NCI-H128 (cell line): ENCODE data around the gene MRPL23.

Experiments used
- DNase-seq: peaks from one replicate; lab custom pipeline; 2025; ENCODE audit not compliant: unreplicated experiment; lab: John Stamatoyannopoulos, UW

The MRPL23 gene

GRCh38 chr11:1952806-1953482 lies 5.8 kb downstream of the MRPL23 start:
- no peak for DNase-seq

DNA sequence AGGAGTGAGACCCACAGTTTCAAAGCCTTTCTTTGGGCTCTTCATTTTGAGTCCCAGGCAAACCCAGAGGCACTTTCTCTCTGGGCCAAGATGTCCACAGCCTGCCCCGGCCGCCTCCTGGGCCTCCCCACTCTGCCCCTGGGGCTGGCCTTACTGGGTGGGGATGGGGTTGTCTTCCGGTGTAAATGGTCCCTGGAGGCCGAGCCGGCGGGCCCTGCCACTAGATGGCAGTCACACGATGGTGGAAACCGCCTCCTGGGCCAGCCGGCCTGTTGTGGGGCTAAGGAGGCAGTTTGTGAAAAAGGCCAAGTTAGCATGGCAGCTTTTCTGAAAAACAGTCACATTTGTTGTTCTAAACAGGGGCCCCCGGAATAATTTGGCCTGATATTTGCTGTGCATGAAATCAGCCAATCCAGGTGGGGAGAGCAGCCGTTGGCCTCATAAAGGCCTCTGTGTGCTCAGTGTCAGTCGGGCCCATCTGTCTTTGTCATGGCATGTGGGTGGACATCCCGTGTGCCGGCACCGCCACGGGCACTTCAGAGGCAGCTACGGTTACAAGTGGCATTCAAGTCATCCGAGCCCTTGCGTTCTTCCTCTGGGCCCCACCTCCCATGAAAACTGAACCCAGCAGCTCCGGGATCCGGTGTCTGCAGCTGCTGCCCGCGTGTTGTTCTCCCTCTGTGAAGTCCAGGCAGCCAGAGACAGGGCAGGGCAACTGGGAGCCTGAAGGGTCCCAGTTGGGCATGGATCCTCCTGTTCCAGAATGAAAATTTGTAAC lies 6.5 kb downstream of the MRPL23 start:
- DNase-seq, result no peak

DNA sequence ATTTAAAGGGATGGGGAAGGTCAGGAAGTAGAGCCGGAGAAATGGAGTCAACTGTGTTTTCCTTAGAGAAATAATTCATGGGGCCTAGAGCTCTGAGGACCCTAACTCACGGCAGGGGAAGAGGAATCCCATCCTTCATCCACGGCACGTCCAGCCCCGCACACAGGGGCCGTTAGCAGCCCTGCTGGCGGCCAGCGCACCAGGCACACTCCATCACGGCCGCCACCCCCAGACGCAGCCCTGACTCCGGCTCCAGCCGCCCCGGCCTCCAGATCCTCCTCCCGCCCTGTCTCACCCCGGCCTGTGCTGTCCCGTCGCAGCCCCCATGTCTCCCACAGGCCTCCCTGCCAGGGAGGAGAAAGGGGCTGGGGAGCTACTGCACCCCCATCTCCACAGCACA lies 11.2 kb downstream of the MRPL23 start:
- no peak for DNase-seq

DNA sequence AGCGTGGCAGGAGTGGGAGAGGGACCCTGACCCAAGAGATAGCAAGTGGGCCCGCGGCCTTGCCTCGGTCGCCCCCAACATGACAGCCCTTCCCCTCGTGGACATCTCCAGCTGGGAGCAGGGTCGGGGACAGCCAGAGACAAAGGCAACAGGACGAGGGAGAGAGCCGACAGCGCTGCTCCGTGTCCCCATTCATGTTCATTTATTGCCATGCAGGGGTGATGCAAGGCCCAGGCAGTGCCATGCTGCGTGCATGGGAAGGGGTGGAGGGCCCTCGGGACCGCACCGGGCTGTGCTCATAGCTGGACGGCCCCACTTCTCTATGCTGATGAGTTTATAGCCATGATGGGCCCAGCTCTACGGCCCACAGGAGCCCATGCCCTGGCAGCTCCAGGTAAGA lies 12.7 kb downstream of the MRPL23 start:
- no peak for DNase-seq

GRCh38 chr11:1963864-1964263 lies 16.7 kb downstream of the MRPL23 start:
- no peak for DNase-seq

DNA sequence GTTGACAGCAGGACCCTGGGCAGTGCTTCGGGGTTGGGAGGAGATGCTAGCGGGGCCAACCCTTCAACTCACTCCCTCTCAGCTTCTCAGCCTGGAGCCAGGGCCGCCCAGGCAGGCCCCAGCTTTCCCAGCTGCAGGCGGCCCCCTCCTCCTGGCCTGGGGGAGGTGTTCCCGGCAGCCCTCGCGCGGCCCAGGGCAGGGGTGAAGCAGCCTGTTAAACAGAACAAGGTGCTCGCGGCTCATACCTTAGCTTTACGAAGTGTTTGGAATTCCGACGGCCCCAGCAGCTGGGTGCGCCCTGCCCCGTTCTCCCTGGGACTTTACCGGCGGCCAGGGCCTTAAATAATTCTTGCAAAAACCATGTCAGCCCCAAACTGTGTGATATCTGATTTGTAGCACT lies 17.2 kb downstream of the MRPL23 start:
- no peak for DNase-seq

DNA sequence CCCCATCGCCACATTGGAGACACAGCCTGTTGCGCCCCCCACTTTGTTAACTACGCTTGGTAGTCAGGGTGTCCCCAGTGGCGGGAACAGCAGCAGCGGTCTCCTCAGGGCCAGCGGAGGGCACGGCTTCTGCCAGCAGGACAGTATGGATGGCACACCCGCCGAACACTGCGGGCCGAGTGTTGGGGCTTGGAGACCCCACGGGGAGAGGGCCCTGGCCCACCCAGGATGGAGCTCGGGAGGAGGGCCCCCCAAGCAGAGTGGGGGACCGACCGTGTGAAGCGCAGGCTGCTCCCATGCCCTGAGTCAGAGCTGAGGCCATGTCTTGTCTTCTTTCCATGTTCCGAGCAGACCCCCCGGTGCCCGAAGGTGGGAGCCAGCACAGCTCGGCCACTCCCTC lies 17.8 kb downstream of the MRPL23 start:
- no peak for DNase-seq

DNA sequence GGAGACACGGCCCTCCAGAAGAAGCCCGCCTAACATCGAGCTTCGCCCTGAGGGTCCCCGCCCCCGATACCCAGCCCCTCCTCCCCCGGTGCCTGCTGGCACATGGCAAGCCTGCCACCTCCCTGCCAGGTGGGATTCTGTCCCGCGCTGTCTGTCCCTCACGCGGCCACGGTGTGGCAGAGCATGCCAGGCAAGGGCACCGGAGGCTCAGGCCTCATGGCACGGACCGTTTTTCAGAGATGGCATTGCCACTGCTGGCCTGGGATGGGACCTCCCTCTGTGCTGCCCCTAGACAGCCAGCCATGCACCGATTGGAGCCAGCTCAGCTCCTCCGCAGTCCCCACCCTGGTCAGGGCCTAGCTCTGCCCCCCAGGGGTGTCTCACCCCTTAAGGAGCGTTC lies 19.4 kb downstream of the MRPL23 start:
- DNase-seq, result no peak

DNA sequence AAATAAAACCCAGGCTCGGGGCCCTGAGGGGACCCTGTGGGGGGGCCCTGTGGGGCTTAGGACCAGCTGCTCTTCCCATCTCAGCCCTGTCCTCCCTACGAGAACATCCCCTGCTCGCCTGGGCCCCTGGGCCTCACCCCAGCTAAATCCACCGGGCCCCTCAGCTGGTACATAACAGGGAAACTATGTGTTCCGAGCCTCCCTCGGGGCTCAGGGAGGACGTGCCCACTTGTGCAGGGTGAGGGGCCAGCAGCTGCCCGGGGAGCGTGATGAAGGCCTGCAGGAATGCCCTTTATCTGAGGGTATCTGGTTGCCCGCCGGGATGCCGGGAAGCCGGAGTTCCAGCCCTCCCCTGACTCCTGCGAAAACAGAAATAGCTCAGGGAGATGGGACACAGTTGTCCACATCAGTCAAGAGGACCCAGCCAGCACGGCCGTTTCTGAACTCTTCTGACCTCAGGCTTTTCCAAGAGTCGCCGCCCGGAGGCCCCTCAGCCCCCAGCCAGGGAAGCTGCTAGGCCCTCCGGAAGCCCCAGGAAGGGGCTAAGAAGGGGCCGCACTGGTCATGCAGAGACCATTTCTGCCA lies 20.6 kb downstream of the MRPL23 start:
- no peak for DNase-seq

- DNase-seq, result no peak
Measured at GRCh38 chr11:1968454-1969002, 21.4 kb downstream of the MRPL23 start.

GRCh38 chr11:1969035-1969434 lies 21.9 kb downstream of the MRPL23 start:
- no peak for DNase-seq

- DNase-seq, result no peak
Measured at GRCh38 chr11:1969776-1970175, 22.6 kb downstream of the MRPL23 start.

DNA sequence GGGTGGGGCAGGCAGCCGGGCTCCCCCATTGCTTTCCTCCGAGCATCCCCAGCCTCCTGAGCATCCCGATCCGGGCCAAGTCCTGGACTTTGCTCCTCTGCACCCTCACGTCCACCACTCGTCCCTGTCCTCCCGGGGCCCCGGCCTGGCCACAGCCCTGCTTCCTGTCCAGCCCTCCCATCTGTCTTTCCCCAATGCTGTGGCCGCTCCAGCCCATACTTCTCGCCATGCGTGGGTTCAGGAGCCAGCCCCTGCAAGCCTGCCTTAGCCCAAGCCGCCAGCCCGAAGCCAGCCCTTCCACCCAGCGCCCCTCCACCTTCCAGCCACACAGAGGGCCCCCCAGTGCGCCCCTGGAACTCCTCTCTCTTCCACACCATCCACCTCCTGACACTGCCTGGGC lies 23.8 kb downstream of the MRPL23 start:
- no peak for DNase-seq

DNA sequence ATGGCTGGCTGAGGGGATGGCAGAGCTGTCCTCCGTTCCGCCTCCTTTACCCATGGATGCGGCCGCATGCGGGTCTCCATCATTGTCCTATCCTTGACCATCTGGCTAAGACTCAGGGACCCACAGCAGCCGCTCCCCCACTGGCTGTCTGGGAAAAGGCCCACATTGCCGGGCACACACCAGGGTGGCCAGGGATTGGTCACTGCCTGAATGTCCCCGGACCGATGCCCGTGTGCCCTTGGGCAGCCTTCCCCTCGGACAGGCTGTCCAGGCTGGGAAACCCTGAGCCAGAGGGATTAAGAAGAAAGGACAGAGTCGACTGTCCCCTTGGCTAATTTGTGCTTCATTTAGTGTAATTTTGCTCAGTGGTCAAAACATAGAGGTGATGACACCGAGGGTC lies 28.1 kb downstream of the MRPL23 start:
- no peak for DNase-seq

DNA sequence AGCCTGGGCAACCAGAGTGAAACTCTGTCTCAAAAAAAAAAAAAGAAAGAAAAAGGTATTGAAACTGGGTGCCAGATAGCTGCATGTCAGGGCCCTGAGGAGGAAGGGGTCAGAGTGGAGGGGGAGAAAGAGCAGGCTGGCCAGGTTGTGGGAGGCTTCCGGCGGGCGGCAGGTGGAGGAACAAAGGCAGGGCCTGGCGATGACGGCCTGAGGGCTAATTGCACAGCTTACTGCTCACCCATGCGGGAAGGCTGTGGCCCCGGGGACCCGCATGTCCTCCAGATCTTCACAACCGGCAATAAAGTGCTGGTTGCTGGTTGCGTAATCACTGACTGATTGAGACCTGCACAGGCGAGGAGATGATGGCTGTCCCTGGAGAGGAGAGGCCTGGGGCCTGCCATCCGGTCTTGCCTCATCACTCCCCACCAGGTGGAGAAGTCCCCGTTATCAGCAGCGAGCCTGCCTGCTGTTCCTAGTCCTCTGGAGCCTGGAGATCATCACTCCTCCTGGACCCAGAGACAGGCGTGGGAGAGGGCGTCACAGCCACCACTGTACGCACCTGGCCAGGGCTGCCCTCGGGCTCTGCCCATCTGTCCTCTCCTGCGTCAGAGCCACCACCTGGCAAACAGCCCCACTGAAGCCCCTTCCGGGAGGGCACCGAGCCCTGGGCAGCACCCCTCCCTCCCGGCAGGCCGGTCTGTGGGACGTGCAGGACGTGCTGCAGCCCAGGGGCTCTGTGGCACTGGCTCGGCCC lies 31.8 kb downstream of the MRPL23 start:
- no peak for DNase-seq

- no peak for DNase-seq
Measured at GRCh38 chr11:1979607-1980006, 32.5 kb downstream of the MRPL23 start.

- DNase-seq, result no peak
Measured at GRCh38 chr11:1982873-1983600, 35.9 kb downstream of the MRPL23 start.

DNA sequence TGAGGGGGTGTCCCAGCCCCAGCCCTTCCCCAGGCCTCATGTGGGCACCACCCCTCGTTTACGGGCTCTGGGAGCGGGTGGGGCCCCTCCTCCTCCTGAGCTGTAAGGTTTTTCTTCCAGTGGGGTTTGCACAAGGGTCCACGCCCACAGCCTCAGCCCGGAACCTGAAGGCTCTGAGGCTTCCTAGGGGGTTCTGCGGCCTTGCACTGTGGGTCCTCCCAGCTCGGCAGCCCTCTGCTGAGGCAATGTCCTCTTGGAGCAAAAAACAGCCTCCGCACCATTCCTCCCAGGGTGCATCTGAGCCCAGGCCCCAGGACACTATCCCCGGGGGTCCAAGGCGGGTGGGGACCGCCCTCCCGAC lies 36.4 kb downstream of the MRPL23 start:
- no peak for DNase-seq

- no peak for DNase-seq
Measured at GRCh38 chr11:1987024-1987423, 39.9 kb downstream of the MRPL23 start.

- no peak for DNase-seq
Measured at GRCh38 chr11:1988174-1988573, 41.0 kb downstream of the MRPL23 start.
